Measurements from ENCODE around the gene ATRIP. TPM values are rescaled to one million over a fixed set of nuclear protein-coding genes. Genes with fewer than 3 reads are reported as not detected.

ATRIP gene
- total RNA-seq, 3 donors from 2014 or later (not counting 1 experiment from before 2014, with no cell fraction given), result 8.5 to 11.0 (median 10.6) TPM

- H3K9me3 ChIP-seq (ENCODE audit: control insufficient read depth, insufficient read depth, low read length), result no peaks in the 10 kb centered on the region
- TF ChIP-seq CTCF (IDR thresholded peaks at IDR 0.05), result no peak
- no peaks in the 10 kb centered on the region for H3K27me3 ChIP-seq (ENCODE audit: control insufficient read depth, insufficient read depth, low read length)
- H3K4me1 ChIP-seq (ENCODE audit: control insufficient read depth, insufficient read depth, low read length), result peaks cover 47% of the 10 kb centered on the region
- H3K27ac ChIP-seq (ENCODE audit: low read length), result no peak overlapping the region
- DNase-seq (no peak), ATAC-seq (no peak)
- H3K27ac Mint-ChIP-seq, result peak overlapping the region in 1 of 2 donors; percentile 89
- WGBS (ENCODE audit: insufficient coverage), result 85% methylated on average over 1 of the region's 1 CpG
- H3K4me3 Mint-ChIP-seq, result peak overlapping the region; percentile 68
- H3K27me3 Mint-ChIP-seq (ENCODE audit: low read depth in 2 of 2), result peaks cover 0 to 5% of the 10 kb centered on the region in 2 donors
- peaks cover 11% of the 10 kb centered on the region for H3K36me3 ChIP-seq (ENCODE audit: control insufficient read depth, insufficient read depth, low read length)
- H3K9me3 Mint-ChIP-seq, result no peaks in the 10 kb centered on the region
- H3K36me3 Mint-ChIP-seq, result no peaks in the 10 kb centered on the region
- H3K4me1 Mint-ChIP-seq, result peaks cover 0 to 38% of the 10 kb centered on the region in 2 donors
- no peak overlapping the region for H3K4me3 ChIP-seq (ENCODE audit: low read length)
- intact Hi-C loops (cut with micrococcal nuclease), result no loop called here
Measured at GRCh38 chr3:48430708-48431101, 15.8 kb upstream of the ATRIP start.

GRCh38 chr3:48431224-48432029 is 15.1 kb upstream of the ATRIP start:
- Mint-ChIP-seq H3K9me3 (no peaks in the 10 kb centered on the region), H3K4me1 (peaks cover 0 to 38% of the 10 kb centered on the region in 2 donors), H3K27me3 (ENCODE audit: low read depth in 2 of 2) (peaks cover 0 to 5% of the 10 kb centered on the region in 2 donors), H3K27ac (peak overlapping the region in 1 of 2 donors; percentile 89), H3K4me3 (peak overlapping the region; percentile 68), H3K36me3 (no peaks in the 10 kb centered on the region)
- Histone ChIP-seq H3K27me3 (ENCODE audit: control insufficient read depth, insufficient read depth, low read length) (no peaks in the 10 kb centered on the region), H3K4me3 (ENCODE audit: low read length) (no peak overlapping the region), H3K4me1 (ENCODE audit: control insufficient read depth, insufficient read depth, low read length) (peaks cover 54% of the 10 kb centered on the region), H3K36me3 (ENCODE audit: control insufficient read depth, insufficient read depth, low read length) (peaks cover 11% of the 10 kb centered on the region), H3K9me3 (ENCODE audit: control insufficient read depth, insufficient read depth, low read length) (no peaks in the 10 kb centered on the region), H3K27ac (ENCODE audit: low read length) (no peak overlapping the region)
- intact Hi-C loops (cut with micrococcal nuclease), result no loop called here
- no peak for ATAC-seq
- TF ChIP-seq CTCF (IDR thresholded peaks at IDR 0.05), result no peak
- 97% methylated on average over 8 of the region's 8 CpGs for WGBS (ENCODE audit: insufficient coverage)
- no peak for DNase-seq

- H3K27me3 ChIP-seq (ENCODE audit: control insufficient read depth, insufficient read depth, low read length), result no peaks in the 10 kb centered on the region
- intact Hi-C loops (cut with micrococcal nuclease), result no loop called here
- no peaks in the 10 kb centered on the region for H3K9me3 ChIP-seq (ENCODE audit: control insufficient read depth, insufficient read depth, low read length)
- H3K36me3 Mint-ChIP-seq, result no peaks in the 10 kb centered on the region
- ATAC-seq (no peak), DNase-seq (no peak)
- H3K9me3 Mint-ChIP-seq, result no peaks in the 10 kb centered on the region
- H3K4me1 ChIP-seq (ENCODE audit: control insufficient read depth, insufficient read depth, low read length), result peaks cover 55% of the 10 kb centered on the region
- peaks cover 2 to 34% of the 10 kb centered on the region in 2 donors for H3K4me1 Mint-ChIP-seq
- no peak overlapping the region for H3K27ac ChIP-seq (ENCODE audit: low read length)
- no peak overlapping the region for H3K27ac Mint-ChIP-seq
- H3K4me3 Mint-ChIP-seq, result no peak overlapping the region
- WGBS (ENCODE audit: insufficient coverage), result 92% methylated on average over 16 of the region's 16 CpGs
- H3K4me3 ChIP-seq (ENCODE audit: low read length), result no peak overlapping the region
- TF ChIP-seq CTCF (IDR thresholded peaks at IDR 0.05), result no peak
- H3K36me3 ChIP-seq (ENCODE audit: control insufficient read depth, insufficient read depth, low read length), result peaks cover 11% of the 10 kb centered on the region
- peaks cover 0 to 3% of the 10 kb centered on the region in 2 donors for H3K27me3 Mint-ChIP-seq (ENCODE audit: low read depth in 2 of 2)
Measured at GRCh38 chr3:48432411-48433371, 13.8 kb upstream of the ATRIP start.
